Stimulated activated CD4-positive, alpha-beta T cell treated with anti-CD3 and anti-CD28 coated beads, Interleukin-4, amount 100 ng/mL, for 4 hours (primary cell): ENCODE data around the gene AP1M1.

Experiments
- DNase-seq, 2 experiments: peaks; one replicate each; pipeline ENCODE4 v3.0.0-alpha.2; 2020

The AP1M1 gene

DNA sequence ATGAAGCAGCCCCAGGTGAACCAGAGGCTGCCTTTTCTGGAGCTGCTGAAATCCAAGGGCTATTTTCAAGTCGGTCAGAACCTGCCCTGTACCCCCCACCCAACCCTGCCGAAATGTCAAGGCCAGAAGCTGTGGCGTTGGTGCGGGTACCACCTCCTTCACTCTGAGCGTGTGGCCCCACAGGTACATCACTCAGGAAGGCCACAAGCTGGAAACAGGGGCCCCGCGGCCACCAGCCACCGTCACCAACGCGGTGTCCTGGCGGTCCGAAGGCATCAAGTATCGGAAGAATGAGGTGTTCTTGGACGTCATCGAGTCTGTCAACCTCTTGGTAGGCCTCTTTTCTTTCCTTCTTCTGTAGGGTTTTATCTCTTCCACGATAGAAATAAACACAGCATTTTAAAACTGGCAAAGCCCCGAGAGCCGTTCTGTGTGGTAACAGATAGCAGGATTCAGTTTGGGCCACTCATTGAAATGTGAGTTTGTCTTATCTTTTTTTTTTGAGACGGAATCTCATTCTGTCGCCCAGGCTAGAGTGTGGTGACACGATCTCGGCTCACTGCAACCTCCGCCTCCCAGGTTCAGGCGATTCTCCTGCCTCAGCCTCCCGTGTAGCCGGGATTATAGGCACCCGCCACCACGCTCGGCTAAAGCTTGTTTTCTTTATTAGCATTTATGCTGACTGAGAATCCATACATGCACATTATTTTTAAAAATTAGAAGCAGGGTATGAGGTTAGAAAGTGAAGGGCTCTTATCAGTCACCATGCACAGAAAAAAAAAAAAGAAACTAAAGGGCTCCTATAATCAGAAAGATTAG, 11.3 kb downstream of the AP1M1 start:
- no peak for DNase-seq

DNA sequence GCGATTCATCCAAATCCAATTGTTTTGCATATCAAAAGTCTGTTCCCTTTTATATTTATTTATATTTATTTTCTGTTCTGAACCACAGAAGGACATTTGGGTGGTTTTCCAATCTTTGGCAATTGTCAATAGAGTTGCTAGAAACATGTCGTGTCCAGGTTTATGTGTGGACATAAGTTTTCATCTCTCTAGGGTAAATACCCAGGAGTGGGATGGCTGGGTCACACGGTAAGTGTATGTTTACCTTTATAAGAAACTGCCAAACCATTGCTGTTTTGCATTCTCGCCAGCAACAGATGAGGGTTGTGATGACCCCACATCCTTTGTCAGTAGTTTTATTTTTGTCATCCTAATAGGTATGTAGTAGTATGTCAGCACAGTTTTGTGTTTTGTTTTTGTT, 12.5 kb downstream of the AP1M1 start:
- DNase-seq: no peak

GRCh38 chr19:16213076-16213475, 15.4 kb downstream of the AP1M1 start:
- no peak for DNase-seq

DNA sequence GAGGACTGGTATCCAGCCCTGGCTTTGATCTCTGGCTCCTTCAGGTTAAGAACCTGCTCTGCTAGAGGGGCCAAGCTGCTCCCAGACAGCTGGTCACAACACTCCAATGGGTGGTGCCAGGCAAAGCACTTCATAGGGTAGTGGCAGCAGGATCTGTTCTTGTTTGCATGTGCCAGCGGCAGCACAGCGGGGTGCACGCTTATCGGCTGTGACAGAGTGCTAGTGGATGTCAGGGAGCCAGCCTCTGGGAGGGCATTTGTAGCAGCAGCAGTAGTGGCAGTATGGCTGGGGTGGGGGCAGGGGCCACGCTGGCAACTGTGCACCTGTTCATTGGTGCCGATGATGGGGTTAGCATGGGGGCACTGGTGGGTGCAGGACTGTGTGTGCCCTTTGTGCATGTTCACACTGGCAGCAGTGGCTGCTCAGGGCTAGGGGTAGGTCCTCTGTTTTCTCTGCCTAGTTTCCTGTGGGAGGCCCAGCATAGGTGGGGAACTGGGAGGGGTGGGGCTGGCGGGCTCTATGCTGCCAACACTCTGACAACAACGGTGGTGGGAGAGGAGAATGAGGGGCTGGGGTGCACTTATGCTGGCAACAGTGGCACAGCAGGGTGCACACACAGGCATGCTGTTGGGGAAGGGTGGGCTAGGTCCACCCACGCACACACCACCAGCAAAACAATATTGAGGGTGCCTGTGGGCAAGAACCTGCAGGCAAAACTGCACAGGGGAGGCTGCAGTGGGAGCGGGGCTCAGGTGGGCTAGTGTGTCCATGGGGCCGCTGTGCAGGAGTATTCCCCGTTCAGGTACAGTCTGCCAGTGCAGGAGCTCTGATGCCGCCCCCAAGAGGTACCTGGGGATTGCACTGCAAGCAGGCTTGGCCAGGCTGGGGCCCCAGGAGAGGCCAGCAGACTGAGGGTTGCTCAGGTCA, 19.3 kb downstream of the AP1M1 start:
- DNase-seq: no peak

- DNase-seq: no peak
These were observed 20.2 kb downstream of the AP1M1 start for GRCh38 chr19:16217716-16218451.

DNA sequence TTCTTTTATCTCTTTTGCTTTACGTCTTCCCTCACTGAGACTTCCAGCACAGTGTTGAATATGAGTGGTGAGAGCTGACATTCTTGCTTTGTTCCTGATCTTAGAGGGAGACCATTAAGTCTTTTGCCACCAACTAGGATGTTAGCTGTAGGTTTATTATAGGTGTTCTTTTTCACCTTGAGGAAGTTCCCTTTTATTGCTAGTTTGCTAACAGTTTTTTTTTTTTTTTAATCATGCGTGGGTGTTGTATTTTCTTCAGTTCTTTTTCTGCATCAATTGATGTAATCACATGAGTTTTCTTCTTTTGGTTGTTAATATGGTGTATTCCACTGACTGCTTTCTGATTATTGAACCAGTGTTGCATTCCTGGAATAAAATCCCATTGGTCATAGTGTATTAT, 21.1 kb downstream of the AP1M1 start:
- no peak for DNase-seq

- DNase-seq: no peak
These were observed 25.1 kb downstream of the AP1M1 start for GRCh38 chr19:16222806-16223205.

GRCh38 chr19:16223746-16224145, 26.0 kb downstream of the AP1M1 start:
- DNase-seq: no peak

- DNase-seq: no peak
These were observed 26.8 kb downstream of the AP1M1 start for GRCh38 chr19:16224293-16225045.

GRCh38 chr19:16225279-16226183, 27.8 kb downstream of the AP1M1 start:
- DNase-seq: no peak

- no peak for DNase-seq
These were observed 28.5 kb downstream of the AP1M1 start for GRCh38 chr19:16226184-16226591.

DNA sequence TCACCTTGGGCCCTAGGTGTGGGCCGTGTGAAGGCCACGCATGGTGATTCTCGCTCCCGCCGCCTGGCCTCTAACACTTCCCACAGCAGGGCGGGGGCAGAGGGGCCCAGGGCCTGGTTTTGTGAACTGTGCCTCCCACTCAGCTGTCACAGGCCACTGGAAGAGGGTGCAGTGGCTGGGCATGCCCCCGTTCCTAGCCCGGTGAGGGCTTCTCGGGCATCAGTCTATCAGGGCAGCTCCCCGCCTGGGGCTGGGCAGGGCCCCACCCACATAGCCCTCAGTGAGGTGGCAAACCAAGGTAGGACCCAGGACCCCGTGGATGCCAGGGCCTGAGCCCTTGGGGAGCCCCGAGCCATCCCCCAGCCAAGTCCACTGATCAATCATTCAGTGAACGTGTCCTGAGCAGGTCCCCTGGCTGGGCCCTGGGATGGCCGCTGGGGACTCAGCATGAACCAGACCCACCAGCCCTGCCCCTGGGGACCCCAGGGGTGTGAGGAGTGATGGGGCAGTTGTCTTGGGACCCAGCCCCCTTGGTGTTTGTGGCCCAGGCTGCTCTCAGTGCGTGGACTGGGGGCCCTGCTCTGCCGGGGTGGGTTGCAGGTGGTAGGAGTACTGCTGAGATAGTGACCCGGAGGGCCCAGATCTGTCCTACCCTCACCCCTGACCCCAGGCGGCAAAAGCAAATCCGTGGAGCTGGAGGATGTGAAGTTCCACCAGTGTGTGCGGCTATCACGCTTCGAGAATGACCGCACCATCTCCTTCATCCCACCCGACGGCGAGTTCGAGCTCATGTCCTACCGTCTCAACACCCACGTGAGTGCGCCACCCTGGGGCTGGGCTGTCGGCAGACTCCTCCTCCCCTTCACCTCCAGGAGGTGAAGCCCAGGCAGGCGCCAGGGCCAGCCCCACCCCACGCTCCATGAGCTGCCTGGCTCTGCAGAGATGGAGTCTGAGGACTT, 29.4 kb downstream of the AP1M1 start:
- no peak for DNase-seq

GRCh38 chr19:16227837-16228636, 30.3 kb downstream of the AP1M1 start:
- no peak for DNase-seq

GRCh38 chr19:16228637-16229321, 31.1 kb downstream of the AP1M1 start:
- DNase-seq: no peak

- DNase-seq: no peak
These were observed 31.6 kb downstream of the AP1M1 start for GRCh38 chr19:16229322-16229641.

GRCh38 chr19:16232127-16232526, 34.4 kb downstream of the AP1M1 start:
- DNase-seq: no peak

DNA sequence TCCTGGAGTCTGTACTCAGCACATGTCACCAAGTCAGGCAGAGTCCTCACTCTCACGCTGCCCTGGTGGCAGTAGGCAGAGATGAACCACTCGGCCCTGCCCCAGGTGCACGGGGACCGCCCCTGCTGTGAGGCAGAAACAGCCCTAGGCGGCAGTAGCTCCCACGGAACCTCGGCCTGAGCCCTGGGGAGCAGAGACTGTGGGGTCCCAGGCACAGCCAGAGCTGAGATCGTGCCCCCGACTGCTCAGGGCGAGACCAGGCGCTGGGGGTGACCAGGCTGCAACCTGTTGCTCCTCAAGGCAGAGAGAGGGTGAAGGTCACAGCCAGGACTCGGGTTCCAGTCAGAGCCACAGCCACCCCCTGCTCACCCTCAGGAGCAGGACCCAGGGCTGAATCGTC, 34.9 kb downstream of the AP1M1 start:
- no peak for DNase-seq

GRCh38 chr19:16233081-16233776, 35.5 kb downstream of the AP1M1 start:
- no peak for DNase-seq
